Measurements from ENCODE around the gene DAP.

- TF ChIP-seq SUZ12 (IDR thresholded peaks at IDR 0.05; ENCODE audit: extremely low read depth, insufficient read depth, insufficient read length) (no peak), YY1 (IDR thresholded peaks at IDR 0.05; ENCODE audit: insufficient read depth, insufficient read length) (no peak), ZNF274 (IDR thresholded peaks at IDR 0.05; ENCODE audit: low read depth, low read length) (no peak)
Measured at GRCh38 chr5:10645671-10646070, 115.4 kb downstream of the DAP start.

Measured in NT2/D1 (cell line).